ENCODE results near the gene ARPC5L.

Gene ARPC5L

DNA sequence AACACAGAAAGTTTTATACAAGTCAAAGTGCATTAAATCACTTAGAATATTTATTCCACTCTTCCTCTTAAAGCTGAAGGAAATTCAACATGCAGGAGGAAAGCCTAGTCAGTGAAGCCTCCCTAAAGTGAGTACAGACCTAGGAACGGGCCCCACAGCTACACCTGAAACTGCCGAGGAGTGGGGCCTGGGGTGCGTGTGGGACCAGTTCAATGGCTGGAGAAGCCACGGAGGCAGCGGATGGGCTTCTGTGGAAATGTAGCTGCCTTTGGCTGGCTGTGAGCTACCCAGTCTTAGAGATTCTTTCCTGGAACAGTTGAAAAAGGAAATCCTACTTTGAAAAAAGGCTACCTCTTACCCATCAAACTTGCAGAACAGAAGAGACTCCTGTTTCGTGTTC, 16.6 kb downstream of the ARPC5L start:
- TF ChIP-seq CTCF (IDR thresholded peaks at IDR 0.05; ENCODE audit: borderline replicate concordance, insufficient read depth, low read depth, low read length), result no peak

DNA sequence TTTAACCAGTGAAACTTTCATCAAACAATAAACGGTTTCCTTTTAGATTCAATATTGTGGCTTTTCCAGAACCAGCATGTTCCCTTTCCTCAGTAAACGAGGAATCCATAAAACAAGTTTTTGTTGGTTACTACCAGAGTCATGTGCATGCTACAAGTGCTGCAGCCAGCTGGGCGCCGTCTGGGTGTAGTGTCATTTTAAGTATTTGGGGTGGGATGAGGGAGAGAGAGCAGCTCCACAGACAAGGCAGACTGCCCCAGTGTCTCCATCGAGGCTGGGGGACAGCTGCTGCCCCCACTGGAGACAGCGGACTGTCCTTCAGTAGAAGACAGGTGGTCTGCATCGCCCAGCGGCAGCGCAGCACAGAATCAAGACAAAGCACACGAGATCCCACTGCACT, 17.3 kb downstream of the ARPC5L start:
- H3K4me3 ChIP-seq (ENCODE audit: low read depth, low read length), result no peak overlapping the region
- TF ChIP-seq CTCF (IDR thresholded peaks at IDR 0.05; ENCODE audit: borderline replicate concordance, insufficient read depth, low read depth, low read length), result no peak

More for the DNA sequence above, 16.6 kb downstream of the ARPC5L start:
- H3K4me3 ChIP-seq (ENCODE audit: low read depth, low read length), result no peak overlapping the region

DNA sequence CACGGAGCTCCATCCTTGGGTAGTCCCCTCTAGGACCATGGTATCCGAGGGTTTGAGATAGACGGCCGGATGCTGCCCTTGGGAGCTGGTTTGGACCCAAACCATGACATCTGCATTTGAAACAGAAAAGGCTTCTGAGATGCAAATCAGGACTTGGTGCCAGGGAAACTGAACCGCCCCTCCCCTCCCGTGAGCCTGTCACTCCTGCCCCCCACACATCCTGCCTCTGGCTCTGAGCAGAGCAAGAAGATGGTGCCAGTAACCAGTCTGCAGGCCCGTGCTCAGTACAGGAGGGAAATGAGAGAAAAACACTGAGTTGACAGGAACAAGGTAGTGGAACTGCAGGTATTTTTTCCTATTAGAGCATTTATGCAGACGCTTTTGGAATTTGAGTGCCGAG, 18.6 kb downstream of the ARPC5L start:
- TF ChIP-seq CTCF (IDR thresholded peaks at IDR 0.05; ENCODE audit: borderline replicate concordance, insufficient read depth, low read depth, low read length), result no peak
- no peak overlapping the region for H3K4me3 ChIP-seq (ENCODE audit: low read depth, low read length)

GRCh38 chr9:124881138-124881743, 19.3 kb downstream of the ARPC5L start:
- TF ChIP-seq CTCF (IDR thresholded peaks at IDR 0.05; ENCODE audit: borderline replicate concordance, insufficient read depth, low read depth, low read length), result no peak

GRCh38 chr9:124882231-124882630, 20.3 kb downstream of the ARPC5L start:
- no peak for TF ChIP-seq CTCF (IDR thresholded peaks at IDR 0.05; ENCODE audit: borderline replicate concordance, insufficient read depth, low read depth, low read length)
- H3K4me3 ChIP-seq (ENCODE audit: low read depth, low read length), result no peak overlapping the region

More at GRCh38 chr9:124881138-124881743, 19.3 kb downstream of the ARPC5L start:
- H3K4me3 ChIP-seq (ENCODE audit: low read depth, low read length), result no peak overlapping the region

GRCh38 chr9:124884376-124884775, 22.4 kb downstream of the ARPC5L start:
- TF ChIP-seq CTCF (IDR thresholded peaks at IDR 0.05; ENCODE audit: borderline replicate concordance, insufficient read depth, low read depth, low read length), result no peak
- H3K4me3 ChIP-seq (ENCODE audit: low read depth, low read length), result no peak overlapping the region

DNA sequence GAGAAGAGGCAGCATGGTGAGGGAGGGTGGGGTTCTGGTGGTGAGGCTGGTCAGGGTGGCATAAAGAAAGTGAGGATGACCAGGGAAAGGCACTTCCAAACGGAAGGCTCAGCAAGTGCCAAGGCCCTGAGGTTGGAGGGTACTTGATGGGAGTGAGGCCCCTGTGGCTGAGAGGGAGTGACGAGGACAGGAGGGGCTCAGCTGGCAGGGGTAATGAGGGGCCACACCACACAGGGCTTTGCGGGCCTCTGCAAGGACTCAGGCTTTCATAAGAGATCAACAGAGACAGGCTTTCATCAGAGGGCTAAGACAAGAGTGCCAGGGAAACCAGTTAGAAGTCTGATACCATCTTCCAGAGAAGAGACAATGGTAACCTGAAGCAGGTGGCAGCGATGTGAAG, 23.6 kb downstream of the ARPC5L start:
- no peak overlapping the region for H3K4me3 ChIP-seq (ENCODE audit: low read depth, low read length)
- no peak for TF ChIP-seq CTCF (IDR thresholded peaks at IDR 0.05; ENCODE audit: borderline replicate concordance, insufficient read depth, low read depth, low read length)
